ENCODE data around the gene SPRN. TPM values are rescaled to one million over a fixed set of nuclear protein-coding genes. Genes with fewer than 3 reads are reported as not detected.
"Not testable (repeated sequence)": the region's sequence is repeated elsewhere in the genome, so short reads cannot be mapped to it uniquely, and the experiment has no call there.

SPRN gene
- polyA plus RNA-seq, 1 donor: 4.5 TPM

- no peak for DNase-seq
These were observed 16.3 kb upstream of the SPRN start for GRCh38 chr10:133440633-133441285.

GRCh38 chr10:133439517-133440461, 15.4 kb upstream of the SPRN start:
- no peak for DNase-seq

- DNase-seq: no peak
These were observed 14.4 kb upstream of the SPRN start for GRCh38 chr10:133438711-133439273.

GRCh38 chr10:133432789-133433188, 8.4 kb upstream of the SPRN start:
- not testable (repeated sequence) for DNase-seq

- DNase-seq: not testable (repeated sequence)
These were observed 7.6 kb upstream of the SPRN start for GRCh38 chr10:133431888-133432613.

- not testable (repeated sequence) for DNase-seq
These were observed 5.1 kb upstream of the SPRN start for GRCh38 chr10:133429571-133429970.

GRCh38 chr10:133424102-133424501, 323 bp downstream of the SPRN start:
- DNase-seq: not testable (repeated sequence)

- DNase-seq: no peak
These were observed 1.3 kb downstream of the SPRN start for GRCh38 chr10:133422807-133423771.

- DNase-seq: no peak
These were observed 2.1 kb downstream of the SPRN start for GRCh38 chr10:133422223-133422806.

GRCh38 chr10:133421336-133422222, 2.8 kb downstream of the SPRN start:
- no peak for DNase-seq

GRCh38 chr10:133420579-133420978, 3.8 kb downstream of the SPRN start:
- DNase-seq: no peak

GRCh38 chr10:133420028-133420427, 4.4 kb downstream of the SPRN start:
- no peak for DNase-seq

GRCh38 chr10:133419211-133419950, 5.0 kb downstream of the SPRN start:
- DNase-seq: no peak

- no peak for DNase-seq
These were observed 6.0 kb downstream of the SPRN start for GRCh38 chr10:133418289-133418993.

- no peak for DNase-seq
These were observed 8.7 kb downstream of the SPRN start for GRCh38 chr10:133415752-133416151.

GRCh38 chr10:133414401-133414800, 10.0 kb downstream of the SPRN start:
- not testable (repeated sequence) for DNase-seq

- no peak for DNase-seq
These were observed 12.1 kb downstream of the SPRN start for GRCh38 chr10:133412381-133412711.
